Nephron progenitor cell (in vitro differentiated cells): ENCODE measurements around the gene OR13C3.

Source experiments
- DNase-seq: peaks from one replicate; pipeline ENCODE4 v3.0.0; 2021
- H3K27ac Mint-ChIP-seq: 2 replicates; pipeline ENCODE4 v1.8.0; 2021; ENCODE audit warnings: mild to moderate bottlenecking, moderate library complexity, mixed read lengths
- H3K27me3 Mint-ChIP-seq: 2 replicates; pipeline ENCODE4 v1.8.0; 2021; ENCODE audit warnings: mild to moderate bottlenecking, low read depth, mixed read lengths; ENCODE audit not compliant: poor library complexity
- H3K36me3 Mint-ChIP-seq: 2 replicates; pipeline ENCODE4 v1.8.0; 2021; ENCODE audit warnings: low read depth, mixed read lengths
- H3K4me1 Mint-ChIP-seq: 2 replicates; pipeline ENCODE4 v1.8.0; 2021; ENCODE audit warnings: mixed read lengths
- H3K4me3 Mint-ChIP-seq: 2 replicates; pipeline ENCODE4 v1.8.0; 2021; ENCODE audit warnings: mild to moderate bottlenecking, moderate library complexity, mixed read lengths
- H3K9me3 Mint-ChIP-seq: 2 replicates; pipeline ENCODE4 v1.8.0; 2021; ENCODE audit warnings: mild to moderate bottlenecking, moderate library complexity, mixed read lengths
- CTCF ChIP-seq: fragments of 200-600 bp; sonication (generic); IDR thresholded peaks from 2 replicates; pipeline ENCODE4 v1.5.0; 2021; ENCODE audit warnings: antibody characterized with exemption

The OR13C3 gene

DNA sequence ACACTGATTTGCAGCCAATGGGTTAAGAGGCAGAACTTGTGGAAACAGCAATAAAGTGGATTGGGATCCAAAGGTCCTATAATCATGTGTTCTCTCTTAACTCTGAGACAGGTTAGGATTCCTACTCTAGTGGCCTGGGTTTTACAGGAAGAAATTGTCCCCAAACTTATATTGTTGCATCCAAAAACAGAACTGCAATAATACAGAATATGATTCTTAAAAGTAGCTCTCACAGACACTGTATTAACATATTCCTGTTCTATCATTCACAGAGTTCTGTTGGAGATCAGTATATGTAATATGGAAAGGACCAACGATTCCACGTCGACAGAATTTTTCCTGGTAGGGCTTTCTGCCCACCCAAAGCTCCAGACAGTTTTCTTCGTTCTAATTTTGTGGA lies 32.2 kb upstream of the OR13C3 start, which contains the start of gene OR13C8:
Gene OR13C8 (plus strand): TSS at position 301 of the 400 bp plus-strand sequence. CDS start 0 bp downstream, at position 301.
- no peaks in the 10 kb centered on the region for H3K36me3 Mint-ChIP-seq
- no peak for TF ChIP-seq CTCF
- H3K27ac Mint-ChIP-seq, result no peak within 1 kb of the TSS
- peaks cover 24% of the 10 kb centered on the region for H3K9me3 Mint-ChIP-seq
- no peaks in the 10 kb centered on the region for H3K27me3 Mint-ChIP-seq
- DNase-seq, result no peak
- H3K4me1 Mint-ChIP-seq, result no peaks in the 10 kb centered on the region
- H3K4me3 Mint-ChIP-seq, result no peak within 1 kb of the TSS

GRCh38 chr9:104564358-104564757 lies 27.7 kb upstream of the OR13C3 start:
- TF ChIP-seq CTCF, result no peak
- no peaks in the 10 kb centered on the region for H3K27me3 Mint-ChIP-seq
- no peak overlapping the region for H3K27ac Mint-ChIP-seq

DNA sequence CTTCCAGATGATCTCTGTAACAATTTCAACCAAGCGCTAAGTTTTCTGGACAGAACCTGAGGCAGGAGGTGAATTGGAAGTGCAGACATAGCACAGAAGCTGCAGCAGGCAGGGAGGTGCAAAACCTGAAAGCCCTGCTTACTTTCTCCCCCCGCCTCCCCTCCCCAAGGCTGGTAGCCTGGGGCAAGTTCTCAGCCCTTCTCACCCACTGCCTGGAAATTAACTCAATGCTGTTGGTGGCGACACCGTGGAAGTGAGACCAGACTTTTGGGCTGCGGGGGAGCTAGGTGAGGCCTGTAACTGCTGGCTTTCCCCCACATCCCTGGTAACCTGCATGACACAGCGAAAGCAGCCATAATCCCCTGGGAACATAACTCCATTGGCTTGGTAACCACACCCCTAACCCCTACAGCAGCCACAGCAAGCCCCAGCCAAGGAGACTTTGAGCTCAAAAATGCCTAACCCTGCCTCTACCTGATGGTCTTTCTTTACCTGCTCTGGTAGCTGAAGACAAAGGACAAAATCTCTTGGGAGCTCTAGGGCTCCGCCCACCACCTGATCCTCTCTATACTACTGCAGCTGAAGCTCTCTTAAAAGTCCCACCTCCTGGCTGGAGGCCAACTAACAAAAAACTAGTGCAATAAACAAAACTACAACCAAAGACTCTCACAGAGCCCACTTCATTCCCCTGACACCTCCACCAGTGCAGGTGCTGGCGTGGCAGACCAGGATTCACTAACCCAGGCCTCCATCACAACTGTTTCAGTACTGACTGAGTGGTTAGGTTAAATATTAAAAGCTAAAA lies 20.4 kb upstream of the OR13C3 start:
- Mint-ChIP-seq H3K4me1 (no peaks in the 10 kb centered on the region), H3K9me3 (peaks cover 23% of the 10 kb centered on the region), H3K27ac (no peak overlapping the region), H3K36me3 (peaks cover 8% of the 10 kb centered on the region), H3K4me3 (no peak overlapping the region), H3K27me3 (no peaks in the 10 kb centered on the region)
- no peak for DNase-seq
- TF ChIP-seq CTCF, result no peak

More at GRCh38 chr9:104564358-104564757, 27.7 kb upstream of the OR13C3 start:
- H3K36me3 Mint-ChIP-seq, result no peaks in the 10 kb centered on the region
- H3K4me1 Mint-ChIP-seq, result no peaks in the 10 kb centered on the region
- peaks cover 6% of the 10 kb centered on the region for H3K9me3 Mint-ChIP-seq
- H3K4me3 Mint-ChIP-seq, result no peak overlapping the region
- DNase-seq, result no peak

DNA sequence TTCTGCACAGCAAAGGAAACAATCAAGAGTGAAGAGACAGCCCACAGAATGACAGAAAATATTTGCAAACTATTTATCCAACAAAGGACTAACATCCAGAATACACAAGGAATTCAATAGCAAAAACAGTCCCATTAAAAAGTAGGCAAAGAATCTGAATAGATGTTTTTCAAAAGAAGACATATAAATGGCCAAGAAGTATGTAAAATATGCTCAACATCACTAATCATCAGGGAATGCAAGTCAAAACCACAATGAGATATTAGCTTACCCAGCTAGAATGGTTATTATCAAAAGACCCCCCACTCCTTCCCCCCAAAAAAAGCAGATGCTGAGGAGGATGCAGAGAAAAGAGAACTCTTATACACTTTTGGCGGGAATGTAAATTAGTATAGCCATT lies 18.9 kb upstream of the OR13C3 start:
- Mint-ChIP-seq H3K27ac (no peak overlapping the region), H3K9me3 (peaks cover 23% of the 10 kb centered on the region), H3K4me3 (no peak overlapping the region), H3K27me3 (no peaks in the 10 kb centered on the region), H3K4me1 (no peaks in the 10 kb centered on the region), H3K36me3 (peaks cover 8% of the 10 kb centered on the region)
- TF ChIP-seq CTCF, result no peak
- no peak for DNase-seq

- Mint-ChIP-seq H3K36me3 (peaks cover 5% of the 10 kb centered on the region), H3K9me3 (peaks cover 8% of the 10 kb centered on the region), H3K4me3 (no peak overlapping the region), H3K27ac (no peak overlapping the region), H3K4me1 (no peaks in the 10 kb centered on the region), H3K27me3 (no peaks in the 10 kb centered on the region)
- DNase-seq, result no peak
- no peak for TF ChIP-seq CTCF
Measured at GRCh38 chr9:104553261-104553660, 16.6 kb upstream of the OR13C3 start.

DNA sequence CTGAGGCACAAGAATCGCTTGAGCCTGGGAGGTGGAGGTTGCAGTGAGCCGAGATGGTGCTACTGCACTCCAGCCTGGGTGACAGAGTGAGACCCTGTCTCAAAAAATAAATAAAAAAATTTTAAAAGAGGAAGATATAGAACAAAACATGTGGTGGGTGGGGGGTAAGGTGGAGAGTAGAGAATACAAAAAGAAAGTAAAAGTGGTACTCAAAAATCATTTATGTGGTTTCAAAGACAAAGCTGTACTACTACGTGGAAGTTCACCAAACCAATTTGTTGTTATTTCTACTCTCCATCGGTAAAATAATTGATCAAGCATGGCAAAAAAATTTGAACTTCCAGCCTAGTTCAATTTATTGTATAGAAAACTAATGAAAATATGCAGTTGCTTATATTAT lies 8.0 kb upstream of the OR13C3 start:
- no peak for DNase-seq
- no peak overlapping the region for H3K4me3 Mint-ChIP-seq
- TF ChIP-seq CTCF, result no peak
- H3K36me3 Mint-ChIP-seq, result no peaks in the 10 kb centered on the region
- no peak overlapping the region for H3K27ac Mint-ChIP-seq
- H3K4me1 Mint-ChIP-seq, result no peaks in the 10 kb centered on the region
- no peaks in the 10 kb centered on the region for H3K9me3 Mint-ChIP-seq
- H3K27me3 Mint-ChIP-seq, result peaks cover 5% of the 10 kb centered on the region
